Posterior cingulate gyrus (tissue), 11 donors: ENCODE data around the gene RYR2.

Experiments
- DNase-seq, 10 donors: peaks; one replicate each; pipeline versions ENCODE4 v3.0.0 to v3.0.0-alpha.2; 2020 to 2021; ENCODE audit warnings: mixed read lengths in 3 of 10
- intact Hi-C: fragments of 100-400 bp; cut with DNase I; formaldehyde crosslinking; loops from one replicate; pipeline ENCODE4 v1.15.1; 2023

The RYR2 gene

DNA sequence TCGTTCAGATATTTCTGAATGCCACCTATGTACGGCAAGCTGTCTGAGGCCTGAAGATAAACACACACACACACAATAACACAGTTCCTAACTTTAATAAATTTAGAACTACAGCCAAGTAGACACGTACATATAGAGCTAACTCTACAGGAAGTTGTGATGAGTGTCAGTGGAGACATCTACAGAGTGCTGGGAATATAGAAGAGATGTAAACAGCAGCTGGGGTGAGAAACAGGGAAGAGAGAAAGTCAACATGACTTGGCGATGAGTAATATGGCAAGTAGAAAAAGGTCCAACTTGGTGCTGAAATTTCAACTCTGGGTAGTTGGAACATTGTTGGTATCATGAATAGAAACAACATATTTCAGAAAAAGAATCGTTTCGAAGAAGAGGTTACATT, 642.3 kb downstream of the RYR2 start:
- DNase-seq: no peak
- intact Hi-C loops: no loop called here

DNA sequence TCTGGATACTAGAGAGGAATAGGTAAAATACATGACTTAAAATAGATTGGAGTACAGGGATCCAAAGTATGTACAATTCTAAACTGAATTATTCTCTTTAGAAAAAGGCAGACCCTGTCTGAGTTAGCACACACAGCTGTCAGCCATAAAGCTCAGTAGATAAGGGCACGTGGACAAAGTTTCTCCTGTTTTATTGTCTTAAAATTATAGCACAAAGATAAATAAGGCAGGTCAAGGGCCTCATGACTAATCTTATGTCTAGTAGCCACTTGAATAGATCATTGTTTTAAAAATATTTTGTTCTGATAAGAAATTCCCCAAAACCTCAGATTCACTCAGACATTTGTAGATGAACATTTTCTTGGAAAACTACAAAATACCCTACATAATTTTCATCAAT, 643.6 kb downstream of the RYR2 start:
- intact Hi-C loops: no loop called here
- DNase-seq: no peak

DNA sequence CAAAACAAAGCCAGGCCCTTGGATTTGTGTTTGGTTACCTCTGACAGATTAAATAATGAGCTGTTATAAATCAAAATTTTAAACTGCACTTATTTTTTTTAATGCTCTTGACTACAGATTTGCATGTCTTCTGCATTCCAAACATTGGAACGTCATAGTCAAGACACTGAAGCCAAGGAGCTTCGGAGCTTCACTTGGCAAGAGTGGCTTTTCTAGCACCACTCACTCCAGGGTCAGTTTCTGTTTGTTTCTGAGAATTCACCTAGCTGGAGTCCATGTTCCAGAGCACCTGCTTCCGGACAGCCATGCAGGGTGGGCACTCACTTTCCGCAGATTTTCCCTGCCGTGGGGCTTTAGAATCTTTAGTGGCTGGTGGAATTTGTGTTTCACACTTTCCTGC, 645.8 kb downstream of the RYR2 start:
- intact Hi-C loops: no loop called here

DNA sequence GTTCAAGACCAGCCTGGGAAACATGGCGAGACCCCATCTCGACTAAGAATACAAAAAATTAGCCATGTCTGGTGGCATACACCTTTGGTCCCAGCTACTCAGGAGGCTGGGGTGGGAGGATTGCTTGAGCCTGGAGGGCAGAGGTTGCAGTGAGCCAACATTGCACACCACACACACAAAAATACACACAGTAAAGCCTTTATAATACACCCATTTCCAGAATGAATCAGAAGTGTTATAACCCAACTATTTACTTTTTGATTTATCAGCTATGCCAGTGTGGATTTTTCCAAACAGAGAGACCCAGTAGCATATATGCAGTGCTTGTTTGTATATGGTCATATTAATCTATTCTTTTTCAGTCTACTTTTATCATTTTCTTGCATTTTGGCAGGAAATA, 648.7 kb downstream of the RYR2 start:
- intact Hi-C loops: no loop called here
- DNase-seq: no peak

More for the DNA sequence above, 645.8 kb downstream of the RYR2 start:
- peak in 1 of 10 donors; percentile 62 for DNase-seq

DNA sequence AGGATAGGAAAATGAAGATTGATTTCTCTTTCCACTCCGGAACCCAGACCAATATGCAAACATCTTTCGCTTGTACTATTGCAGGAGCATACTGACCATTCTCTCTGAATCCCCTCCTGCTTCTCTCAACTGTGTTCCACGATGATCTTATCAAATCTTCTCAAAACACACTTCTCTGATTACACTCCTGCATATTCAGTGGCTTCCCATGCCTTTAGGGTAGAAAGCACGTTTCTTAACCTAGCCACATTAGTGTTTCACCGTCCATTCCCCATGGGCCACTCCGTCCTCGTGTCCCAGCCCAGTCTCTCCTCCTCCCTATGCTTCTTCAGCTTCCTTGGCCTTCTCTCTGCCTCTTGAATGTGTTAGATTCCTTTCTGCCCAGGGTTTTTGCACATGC, 650.3 kb downstream of the RYR2 start:
- no peak for DNase-seq
- intact Hi-C loops: no loop called here

DNA sequence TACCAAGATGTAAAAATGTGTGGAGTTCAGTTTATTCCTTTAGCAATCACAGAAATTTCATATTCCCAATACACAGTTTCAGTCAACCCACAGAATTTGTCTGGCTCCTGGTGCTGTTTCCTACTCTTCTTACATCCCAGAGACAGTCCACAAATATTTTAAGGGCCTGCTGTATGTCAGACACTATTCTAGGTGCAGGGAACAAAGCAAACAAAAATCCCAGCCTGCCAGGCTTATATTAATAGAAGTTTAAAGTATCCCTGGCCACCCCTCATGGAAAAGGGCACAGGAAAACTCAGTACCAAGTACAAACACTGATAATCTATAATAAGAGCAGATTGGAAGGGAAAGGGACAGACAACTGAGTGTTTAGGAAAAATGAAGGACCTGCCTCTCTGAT, 653.9 kb downstream of the RYR2 start:
- DNase-seq: no peak
- intact Hi-C loops: no loop called here

DNA sequence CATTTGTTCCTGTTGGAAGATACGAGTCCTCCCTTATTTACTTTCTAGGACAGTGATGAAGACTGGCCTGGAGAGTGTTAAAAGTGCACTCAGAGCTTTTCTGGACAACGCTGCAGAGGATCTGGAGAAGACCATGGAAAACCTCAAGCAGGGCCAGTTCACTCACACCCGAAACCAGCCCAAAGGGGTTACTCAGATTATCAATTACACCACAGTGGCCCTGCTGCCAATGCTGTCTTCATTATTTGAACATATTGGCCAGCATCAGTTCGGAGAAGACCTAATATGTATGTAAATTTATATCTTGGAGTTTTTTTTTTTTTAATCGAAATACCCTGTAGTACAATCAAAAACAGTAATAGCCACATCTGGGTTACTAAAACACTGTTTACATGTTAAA, 658.2 kb downstream of the RYR2 start:
- DNase-seq: no peak

DNA sequence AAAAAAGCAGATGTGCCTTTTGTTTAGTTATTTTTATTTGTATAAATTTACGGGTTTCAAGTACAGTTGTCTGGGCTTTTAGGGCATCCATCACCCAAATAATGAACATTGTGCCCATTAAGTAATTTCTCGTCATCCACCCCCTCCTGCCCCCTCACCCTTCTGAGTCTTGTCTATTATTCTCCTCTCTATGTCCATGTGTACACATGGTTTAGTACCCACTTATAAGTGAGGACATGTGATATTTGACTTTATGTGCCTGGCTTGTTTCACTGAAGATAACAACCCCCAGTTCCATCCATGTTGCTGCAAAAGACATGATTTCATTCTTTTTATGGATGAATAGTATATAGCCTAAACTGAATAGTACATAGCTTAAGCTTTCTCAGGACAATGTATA, 659.5 kb downstream of the RYR2 start:
- DNase-seq: no peak
- intact Hi-C loops: no loop called here

More for the DNA sequence above, 658.2 kb downstream of the RYR2 start:
- intact Hi-C loops: no loop called here

DNA sequence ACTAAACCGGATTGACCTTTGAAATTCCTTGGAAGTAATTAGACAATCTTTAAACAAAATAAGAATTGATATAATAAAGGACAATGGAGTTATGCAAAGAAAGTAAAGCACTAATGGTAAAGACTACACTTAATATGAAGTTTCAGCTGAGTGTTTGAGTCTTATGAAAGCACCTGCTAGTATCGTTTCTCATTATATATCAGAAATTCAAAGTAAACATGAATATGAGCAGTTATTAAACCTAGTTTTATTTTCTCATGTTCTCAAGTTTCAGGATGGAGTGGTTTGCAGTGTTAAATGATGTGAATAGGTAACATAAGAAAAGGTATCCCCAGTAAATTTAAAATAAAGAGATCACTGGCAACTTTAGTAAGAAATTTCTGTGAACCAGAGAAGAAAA, 660.2 kb downstream of the RYR2 start:
- intact Hi-C loops: no loop called here
- no peak for DNase-seq

DNA sequence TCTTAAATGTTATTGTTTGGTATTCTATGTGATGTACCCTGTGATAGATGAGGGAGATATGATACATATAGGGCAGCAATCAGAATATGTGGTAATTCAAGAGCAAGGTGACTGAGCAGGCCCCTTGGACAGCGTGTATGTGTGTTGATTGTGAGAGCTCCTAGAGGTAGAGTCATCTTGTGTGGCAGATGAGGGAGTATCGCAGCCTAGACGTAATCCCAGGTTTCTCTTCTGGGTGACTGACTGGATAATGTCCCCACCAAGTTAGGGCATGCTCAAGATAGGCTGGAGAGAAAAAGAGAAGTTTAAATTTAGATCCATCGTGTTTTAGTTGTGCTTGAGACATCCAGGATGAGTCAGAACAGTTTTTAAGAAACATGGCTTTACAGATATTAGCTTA, 663.5 kb downstream of the RYR2 start:
- intact Hi-C loops: no loop called here
- DNase-seq: no peak

DNA sequence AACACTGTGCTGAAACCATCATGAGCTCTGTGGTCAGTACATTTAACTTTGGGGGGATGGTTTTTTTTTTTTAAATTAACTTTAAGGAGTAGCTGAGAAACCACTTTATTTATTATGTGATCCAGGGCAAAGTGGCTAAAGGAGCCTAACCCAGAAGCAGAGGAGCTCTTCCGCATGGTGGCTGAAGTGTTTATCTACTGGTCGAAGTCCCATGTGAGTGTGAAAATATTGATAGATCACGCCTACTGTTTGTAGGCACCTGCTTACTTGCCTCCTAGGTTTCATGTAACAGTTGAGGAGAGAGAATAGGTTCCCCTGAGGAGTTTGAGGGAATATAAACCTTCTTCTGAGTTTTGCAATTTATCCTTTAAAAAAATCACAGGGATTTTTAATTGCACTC, 667.4 kb downstream of the RYR2 start:
- intact Hi-C loops: no loop called here
- no peak for DNase-seq

DNA sequence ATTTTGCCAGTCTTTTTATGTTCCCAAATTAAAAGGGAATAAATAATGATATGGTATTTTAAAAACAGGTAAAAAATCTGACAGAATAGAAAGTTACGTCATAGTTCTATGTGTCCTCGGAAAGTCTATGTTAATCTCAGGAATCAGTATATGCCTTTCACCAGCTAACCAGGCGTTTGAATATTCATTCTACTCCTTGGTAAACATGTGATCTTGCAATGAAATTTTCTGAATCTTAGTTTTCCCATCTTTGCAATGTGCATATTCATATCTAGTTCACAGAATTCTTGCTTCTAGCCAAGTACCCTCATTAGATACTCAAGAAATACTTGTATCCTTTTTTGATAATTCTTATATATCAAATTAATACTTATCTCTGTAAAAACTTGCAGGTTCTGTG, 669.3 kb downstream of the RYR2 start:
- DNase-seq: no peak
- intact Hi-C loops: no loop called here

DNA sequence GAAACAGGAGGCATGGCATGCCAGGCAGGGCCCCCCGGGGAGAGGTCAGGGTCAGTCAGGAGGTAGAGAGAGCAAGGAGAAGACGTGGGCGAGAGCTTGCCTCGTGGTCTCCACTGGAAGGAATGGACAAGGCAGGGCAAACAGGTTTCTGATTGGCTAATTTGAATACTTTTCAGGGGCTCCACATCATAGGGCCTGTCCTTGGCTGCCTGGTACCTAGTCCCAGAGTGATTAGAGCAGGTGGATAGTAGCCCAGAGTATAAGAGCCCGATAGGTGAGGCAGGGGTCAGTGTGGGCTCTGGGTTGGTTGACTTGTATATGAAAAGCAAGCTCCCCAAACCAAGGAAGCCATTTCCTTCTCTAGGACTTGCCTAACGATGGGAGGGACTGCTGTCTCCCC, 670.1 kb downstream of the RYR2 start:
- DNase-seq: no peak
- intact Hi-C loops: no loop called here

DNA sequence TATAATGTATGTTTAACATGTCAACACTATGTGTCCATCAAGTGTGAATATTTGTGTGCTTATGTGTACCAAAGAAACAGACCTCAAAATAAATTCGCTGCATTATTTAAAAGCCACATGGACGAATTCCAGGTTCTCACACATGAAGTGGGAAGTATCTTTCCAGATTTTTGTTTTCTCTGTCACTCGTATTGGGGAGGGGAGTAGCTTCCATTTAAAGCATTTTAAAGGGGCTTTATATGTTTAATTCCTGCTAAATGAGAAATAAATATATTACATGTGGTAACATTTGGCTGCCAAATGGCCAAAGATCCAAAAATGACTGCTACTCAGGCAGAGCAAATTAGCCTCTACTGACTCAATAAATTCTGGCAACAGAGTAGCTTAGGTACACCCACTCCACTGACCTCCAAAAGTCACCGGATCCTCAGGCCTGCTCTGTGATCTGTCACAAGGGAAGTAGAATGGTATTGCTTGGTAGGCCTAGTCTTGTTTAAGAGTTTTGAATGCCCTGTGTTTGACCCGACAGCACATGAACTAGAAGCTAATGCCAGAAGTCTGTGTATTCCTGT, 670.7 kb downstream of the RYR2 start:
- no peak for DNase-seq
- intact Hi-C loops: no loop called here

DNA sequence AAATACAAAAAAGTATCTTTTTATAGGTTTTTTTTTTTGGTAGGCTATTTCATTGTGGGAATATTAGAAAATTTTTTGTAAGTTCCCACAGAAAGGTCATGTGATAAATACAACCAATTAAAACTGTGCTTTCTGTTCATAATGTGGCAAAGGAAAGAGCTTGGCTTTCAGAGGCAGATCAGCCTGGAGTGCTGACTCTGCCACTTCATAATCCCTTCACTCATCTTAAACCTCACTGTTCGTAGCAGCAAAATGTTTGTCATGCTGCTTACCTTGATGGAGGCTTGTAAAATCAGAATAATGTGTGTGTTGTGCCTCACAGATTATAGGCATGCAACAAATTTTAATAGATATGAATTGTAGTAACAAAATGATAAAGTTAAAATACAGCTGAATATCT, 671.9 kb downstream of the RYR2 start:
- intact Hi-C loops: no loop called here
- no peak for DNase-seq

DNA sequence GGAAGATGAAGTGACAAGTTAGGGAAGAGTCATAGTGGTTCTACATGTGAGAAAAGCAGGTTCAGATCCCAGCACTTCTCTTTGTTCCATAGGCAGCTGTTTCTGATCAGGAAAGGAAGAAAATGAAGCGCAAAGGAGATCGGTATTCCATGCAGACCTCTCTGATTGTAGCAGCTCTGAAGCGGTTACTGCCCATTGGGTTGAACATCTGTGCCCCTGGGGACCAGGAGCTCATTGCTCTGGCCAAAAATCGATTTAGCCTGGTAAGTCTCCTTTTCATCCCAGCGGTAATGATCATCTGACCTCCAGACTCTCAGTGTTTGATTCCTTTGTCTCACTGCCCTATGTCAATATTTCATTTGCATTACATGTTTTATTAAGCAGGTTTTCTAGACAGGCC, 675.1 kb downstream of the RYR2 start:
- DNase-seq: no peak
- intact Hi-C loops: no loop called here

DNA sequence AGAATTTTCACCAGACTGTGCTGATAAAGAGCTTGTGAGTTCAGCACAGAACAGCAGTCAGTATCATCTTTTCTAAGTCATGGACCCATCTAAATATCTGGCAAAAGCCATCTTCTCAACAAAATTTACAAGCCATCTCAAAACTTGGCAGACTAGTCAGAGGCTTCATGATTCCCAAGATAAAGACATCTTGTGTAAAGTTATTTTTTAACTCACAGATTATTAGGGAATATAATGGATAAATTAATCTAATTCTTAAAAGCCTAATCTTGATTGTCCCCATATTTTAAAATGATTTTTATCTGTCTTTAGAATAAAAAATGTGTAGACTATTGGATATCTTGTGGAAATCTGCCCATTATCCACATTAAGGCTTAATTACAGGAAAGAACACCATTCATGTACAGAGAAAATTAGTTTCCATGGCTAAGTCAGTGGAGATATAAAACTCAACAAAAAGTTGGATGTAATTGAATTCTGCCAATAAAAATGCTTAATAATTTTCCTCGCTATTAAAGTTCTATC, 688.9 kb downstream of the RYR2 start:
- no peak for DNase-seq
- intact Hi-C loops: no loop called here

DNA sequence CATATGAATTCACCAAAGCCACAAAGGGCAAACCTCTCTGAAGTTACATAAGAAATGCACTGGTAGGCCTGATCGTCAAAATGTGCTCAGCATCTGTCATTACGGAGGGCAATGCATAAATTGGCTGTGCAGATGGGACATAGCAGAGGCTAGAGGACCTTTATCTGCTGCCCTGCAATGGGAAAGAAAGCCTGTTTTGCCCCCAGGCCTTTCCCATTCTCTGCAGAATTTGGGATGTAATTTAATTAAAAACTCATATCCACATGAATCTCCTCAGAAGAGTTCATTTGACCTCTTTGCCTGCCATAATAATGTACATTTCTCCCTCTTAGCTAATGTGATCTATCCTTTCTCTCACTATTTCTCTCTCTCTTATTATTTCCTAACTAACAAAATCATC, 690.7 kb downstream of the RYR2 start:
- no peak for DNase-seq
- intact Hi-C loops: no loop called here

DNA sequence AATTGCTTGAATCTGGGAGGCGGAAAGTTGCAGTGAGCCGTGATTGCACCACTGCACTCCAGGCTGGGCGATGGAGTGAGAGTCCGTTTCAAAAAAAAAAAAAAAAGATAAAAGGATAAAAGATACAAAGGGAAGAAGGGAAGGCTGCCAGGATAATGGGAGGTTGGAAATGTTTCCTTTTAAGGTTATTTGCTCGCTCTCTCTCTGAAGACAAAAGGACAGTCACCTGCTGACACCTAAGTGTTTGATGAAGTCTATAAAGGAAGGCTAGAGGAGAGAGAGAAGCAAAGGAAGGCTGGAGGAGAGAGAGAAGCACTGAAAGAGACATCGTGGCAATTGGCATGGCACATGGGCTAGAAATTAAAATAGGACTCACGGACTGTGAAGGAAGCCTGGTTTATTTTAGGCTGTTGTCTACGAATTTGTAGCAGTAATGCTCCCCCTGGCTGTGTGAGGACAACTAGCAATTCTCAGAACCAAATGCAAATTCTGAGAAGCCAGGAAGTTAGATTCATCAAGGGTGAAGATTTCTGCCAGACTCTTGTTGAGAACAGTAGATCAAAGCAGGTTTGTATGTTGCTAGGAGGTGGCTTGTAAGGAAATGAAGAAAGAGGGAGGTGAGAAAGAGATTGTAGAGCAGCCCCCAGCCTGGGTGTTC, 694.5 kb downstream of the RYR2 start:
- DNase-seq: no peak
- intact Hi-C loops: no loop called here

DNA sequence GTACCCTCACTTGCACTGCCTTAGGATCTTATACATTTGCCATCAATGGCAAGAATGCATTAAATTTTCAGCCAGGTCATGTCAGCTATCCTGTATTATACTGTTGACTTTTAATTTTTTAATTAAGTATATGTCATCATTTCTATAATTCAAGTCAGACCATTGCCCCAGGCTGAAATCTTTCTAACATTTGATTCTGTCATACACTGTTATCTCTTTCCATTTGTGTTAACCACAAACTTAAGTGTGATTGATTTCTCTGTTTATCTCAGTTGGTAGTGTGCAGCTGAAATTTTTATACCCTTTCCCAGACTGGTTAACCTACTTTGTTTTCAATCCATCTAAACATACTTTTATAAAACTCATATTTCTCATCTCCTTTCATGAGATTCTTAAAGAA, 695.5 kb downstream of the RYR2 start:
- DNase-seq: no peak
- intact Hi-C loops: no loop called here

DNA sequence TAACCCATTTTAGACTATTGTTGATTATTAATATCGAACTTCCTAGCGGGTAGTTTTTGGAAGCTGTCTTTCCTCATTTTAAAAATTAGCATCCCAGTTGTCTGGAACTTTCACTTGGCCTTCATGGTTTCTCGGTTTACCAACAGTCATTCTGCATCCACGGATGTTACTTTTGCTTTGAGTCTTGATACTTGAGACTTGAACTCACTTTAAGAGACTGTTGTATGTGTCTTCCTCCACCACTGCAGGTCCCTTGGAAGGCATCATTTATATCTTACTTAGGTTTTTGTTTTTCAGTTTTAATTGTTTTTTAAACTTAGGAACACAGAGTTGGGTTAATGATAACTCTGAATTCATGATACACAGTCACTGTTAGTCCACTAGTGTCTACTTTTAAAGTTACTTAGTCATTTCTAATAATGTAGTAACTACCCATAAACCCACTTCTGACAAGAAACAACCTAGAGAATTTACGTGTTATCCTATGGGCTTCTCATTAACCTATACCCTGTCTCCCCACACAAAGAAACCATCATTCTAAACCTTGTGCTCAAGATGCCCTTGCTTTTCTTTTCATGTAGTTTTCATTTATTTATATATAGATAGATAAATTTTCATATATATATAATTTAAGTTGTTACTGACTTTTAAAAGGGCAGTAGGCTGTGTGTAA, 696.1 kb downstream of the RYR2 start:
- no peak for DNase-seq
- intact Hi-C loops: no loop called here

DNA sequence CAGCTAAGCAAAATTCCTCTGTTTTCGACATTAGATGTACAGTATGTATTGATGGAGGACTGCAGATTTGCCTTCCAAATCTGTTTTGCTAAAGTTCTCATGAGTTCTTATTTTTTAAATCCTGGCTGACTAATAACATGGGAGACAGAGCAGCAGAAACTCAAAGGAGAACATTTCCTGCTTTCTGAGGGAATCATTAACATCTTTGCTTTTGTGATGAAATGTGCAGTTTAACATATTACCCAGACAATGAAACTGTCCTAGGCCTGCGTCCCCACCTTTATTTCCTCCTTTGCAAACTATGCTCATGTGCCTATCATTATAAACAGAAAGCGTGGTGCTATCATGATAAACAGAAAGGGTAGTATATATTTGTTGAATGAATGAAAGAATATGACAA, 698.9 kb downstream of the RYR2 start:
- intact Hi-C loops: no loop called here
- DNase-seq: no peak
